Measurements from ENCODE around the gene STK4.

Gene STK4

DNA sequence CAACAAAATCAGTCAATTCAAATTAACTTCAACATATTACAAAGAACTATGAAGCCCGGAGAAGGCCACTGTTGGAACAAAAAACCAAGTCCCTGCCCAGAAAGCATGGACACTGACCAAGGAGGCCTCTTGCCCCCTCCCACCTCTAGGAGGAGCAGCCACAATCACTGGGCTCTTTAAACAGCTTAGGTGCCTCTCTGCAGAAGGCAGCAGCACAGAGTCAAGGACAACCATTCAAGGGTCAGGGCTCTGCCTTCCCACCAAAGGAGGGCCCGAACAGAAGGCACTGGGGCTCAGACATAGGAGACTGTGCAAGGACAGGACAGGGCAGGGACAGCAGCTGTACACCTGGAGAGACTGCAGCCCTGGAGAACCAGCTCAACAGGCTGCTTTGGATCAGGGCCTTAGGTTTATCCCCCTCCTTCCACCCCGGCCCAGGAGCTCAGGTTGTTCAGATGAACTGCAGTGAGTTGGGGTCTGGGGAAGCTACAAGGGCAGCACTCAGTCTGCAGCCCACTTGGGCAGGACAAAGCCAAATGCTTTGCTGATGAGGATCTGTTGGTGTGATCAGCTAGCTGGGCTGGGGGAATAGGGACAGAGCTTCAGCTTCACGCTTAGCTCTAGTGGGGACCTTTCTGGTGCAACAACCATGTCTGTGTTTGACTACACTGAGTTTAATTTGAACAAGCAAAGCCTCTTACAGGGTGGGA is 23.9 kb upstream of the STK4 start:
- no peak for TF ChIP-seq ZFX (IDR thresholded peaks at IDR 0.05; ENCODE audit: borderline replicate concordance)
- TF ChIP-seq, protein P1, sequence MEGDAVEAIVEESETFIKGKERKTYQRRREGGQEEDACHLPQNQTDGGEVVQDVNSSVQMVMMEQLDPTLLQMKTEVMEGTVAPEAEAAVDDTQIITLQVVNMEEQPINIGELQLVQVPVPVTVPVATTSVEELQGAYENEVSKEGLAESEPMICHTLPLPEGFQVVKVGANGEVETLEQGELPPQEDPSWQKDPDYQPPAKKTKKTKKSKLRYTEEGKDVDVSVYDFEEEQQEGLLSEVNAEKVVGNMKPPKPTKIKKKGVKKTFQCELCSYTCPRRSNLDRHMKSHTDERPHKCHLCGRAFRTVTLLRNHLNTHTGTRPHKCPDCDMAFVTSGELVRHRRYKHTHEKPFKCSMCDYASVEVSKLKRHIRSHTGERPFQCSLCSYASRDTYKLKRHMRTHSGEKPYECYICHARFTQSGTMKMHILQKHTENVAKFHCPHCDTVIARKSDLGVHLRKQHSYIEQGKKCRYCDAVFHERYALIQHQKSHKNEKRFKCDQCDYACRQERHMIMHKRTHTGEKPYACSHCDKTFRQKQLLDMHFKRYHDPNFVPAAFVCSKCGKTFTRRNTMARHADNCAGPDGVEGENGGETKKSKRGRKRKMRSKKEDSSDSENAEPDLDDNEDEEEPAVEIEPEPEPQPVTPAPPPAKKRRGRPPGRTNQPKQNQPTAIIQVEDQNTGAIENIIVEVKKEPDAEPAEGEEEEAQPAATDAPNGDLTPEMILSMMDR (IDR thresholded peaks at IDR 0.05) = no peak
- no peak overlapping the region for H3K27ac ChIP-seq

DNA sequence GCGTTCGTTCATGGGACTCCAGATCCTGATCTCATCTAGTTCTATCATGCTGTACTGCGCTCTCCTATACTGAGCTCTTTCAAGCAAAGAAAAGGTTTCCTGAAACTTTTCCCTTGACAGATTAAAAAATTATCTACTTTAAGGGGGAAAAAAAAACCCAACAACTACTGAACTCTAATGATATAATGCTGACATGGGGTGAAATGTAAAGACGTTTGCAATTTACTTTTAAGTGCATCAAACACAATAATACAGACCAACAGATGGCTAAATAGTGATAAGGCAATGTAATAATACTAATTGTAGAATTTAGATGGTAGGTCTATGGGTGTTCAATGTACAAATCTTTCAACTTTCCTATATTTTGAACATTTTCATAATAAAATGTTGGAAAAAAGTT is 22.5 kb upstream of the STK4 start:
- TF ChIP-seq ZFX (IDR thresholded peaks at IDR 0.05; ENCODE audit: borderline replicate concordance) = no peak
- TF ChIP-seq, protein P1 (IDR thresholded peaks at IDR 0.05) = no peak
- H3K27ac ChIP-seq = no peak overlapping the region

DNA sequence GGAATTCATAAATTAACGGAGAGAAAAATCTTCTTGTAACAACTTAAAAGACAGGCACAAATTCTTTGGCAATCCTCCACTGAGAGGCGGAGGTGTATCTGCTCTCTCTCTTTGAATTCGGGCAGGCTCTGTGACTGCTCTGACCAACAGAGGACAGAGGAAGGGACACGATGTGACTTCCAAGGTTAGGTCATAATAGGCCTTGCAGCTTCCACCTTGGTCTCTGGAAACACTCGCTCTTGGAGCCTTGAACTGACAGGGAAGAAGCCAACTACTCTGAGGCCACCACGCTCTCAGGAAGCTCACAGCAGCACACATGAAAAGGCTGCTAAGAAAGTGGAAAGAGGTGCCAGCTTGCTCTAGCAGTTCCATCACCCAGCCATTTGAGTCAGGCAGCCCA is 21.1 kb upstream of the STK4 start:
- H3K27ac ChIP-seq = no peak overlapping the region
- TF ChIP-seq, protein P1 (IDR thresholded peaks at IDR 0.05) = no peak

DNA sequence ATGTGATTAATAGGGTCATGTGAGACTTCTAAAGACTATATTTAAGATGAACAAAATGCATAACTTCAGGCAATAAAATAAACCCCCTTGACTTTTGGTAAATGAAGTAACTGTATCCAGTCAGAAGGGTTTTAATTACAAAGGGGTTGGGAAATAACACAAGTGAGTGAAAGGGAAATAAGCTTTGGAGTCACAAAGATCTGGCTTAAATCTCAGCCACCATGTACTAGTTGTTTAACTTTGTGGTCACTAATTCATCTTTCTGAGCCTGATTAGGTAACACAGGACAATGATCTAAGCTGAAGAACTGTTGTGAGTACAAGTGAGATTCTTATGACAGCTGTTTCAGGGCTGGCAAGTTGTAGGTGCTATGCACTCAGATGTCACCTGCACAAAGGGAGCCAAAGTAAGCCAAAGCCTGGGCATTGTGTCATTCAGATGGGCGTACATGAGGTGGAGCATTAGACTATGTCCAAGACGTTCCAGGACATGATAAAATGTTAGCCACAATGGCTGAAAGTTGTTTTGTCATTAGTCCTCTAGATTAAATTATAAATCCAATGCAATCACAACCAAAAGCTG is 19.9 kb upstream of the STK4 start:
- TF ChIP-seq, protein P1 (IDR thresholded peaks at IDR 0.05) = no peak
- TF ChIP-seq ZFX (IDR thresholded peaks at IDR 0.05; ENCODE audit: borderline replicate concordance) = no peak
- H3K27ac ChIP-seq = no peak overlapping the region

DNA sequence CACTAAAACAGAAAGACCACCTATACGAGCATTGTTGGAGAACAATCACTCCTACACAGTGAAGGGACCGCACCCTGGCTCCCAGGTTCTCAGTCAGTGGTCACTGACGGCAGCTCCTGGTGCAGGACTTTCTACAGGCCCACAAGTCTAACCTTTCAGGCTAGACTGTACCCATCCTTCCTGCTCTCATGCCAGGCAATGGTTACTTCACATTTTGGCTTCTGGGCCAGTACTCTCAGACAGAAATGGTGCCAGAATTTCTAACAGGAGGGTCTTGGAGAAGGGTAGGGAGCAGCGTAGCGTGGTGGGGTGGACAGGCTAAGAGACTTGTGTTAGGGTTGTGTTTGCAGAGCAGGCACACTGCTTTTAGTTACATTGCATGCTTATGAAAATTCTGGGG is 18.2 kb upstream of the STK4 start:
- no peak overlapping the region for H3K27ac ChIP-seq
- TF ChIP-seq ZFX (IDR thresholded peaks at IDR 0.05; ENCODE audit: borderline replicate concordance) = no peak
- TF ChIP-seq, protein P1 (IDR thresholded peaks at IDR 0.05) = no peak

DNA sequence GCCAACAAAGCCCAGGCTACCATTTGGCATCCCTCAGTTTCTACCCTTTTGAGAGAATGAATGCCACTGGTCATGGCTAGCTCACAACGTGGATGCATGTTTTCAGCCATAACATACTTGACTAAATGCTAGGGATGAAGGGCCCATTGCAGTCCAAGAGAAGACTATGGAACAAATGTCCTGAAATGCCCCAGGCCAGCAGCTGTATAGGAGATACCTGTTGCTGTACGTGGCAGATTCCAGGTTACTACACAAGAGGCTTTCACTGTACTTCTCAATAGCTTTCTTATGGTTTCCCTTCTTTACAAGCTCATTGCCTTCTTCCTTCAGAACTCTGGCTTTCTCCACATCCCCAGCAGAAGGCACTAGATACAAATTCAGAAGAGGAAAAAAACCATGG is 17.8 kb upstream of the STK4 start:
- TF ChIP-seq ZFX (IDR thresholded peaks at IDR 0.05; ENCODE audit: borderline replicate concordance) = no peak
- TF ChIP-seq, protein P1 (IDR thresholded peaks at IDR 0.05) = no peak
- H3K27ac ChIP-seq = no peak overlapping the region

DNA sequence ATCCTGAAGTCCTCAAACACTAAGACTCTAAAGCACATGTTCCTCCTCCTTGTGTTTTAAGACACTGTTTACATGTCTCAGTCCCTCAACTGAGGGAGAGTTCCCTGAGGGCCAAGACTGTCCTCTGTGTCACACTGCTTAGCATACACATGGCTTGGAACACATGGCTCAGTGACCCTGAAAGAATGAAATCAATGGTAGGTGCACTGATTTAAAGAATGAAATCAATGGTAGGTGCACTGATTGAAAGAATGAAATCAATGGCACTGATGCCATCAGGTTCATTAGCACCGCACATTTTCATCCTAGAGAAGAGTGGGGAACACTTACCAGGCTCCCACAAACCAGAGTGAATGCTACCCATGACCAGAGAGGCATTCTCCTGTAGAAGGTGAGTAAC is 15.9 kb upstream of the STK4 start:
- no peak overlapping the region for H3K27ac ChIP-seq
- TF ChIP-seq, protein P1 (IDR thresholded peaks at IDR 0.05) = no peak
- no peak for TF ChIP-seq ZFX (IDR thresholded peaks at IDR 0.05; ENCODE audit: borderline replicate concordance)
